SHP77 (cell line): ENCODE data around the gene GLI1.
"Not testable (repeated sequence)": the region's sequence is repeated elsewhere in the genome, so short reads cannot be mapped to it uniquely, and the experiment has no call there.

Experiments
- DNase-seq, 2 experiments: peaks; one replicate each; lab custom pipeline; 2025; lab: John Stamatoyannopoulos, UW

Gene GLI1

GRCh38 chr12:57459750-57460467 lies at the start of gene GLI1:
Gene GLI1 (plus strand): TSS chr12:57459785. CDS start chr12:57463692, 3,907 bp downstream.
- no peak for DNase-seq

- DNase-seq = no peak
Measured at GRCh38 chr12:57410534-57410933, 49.1 kb upstream of the GLI1 start.

- not testable (repeated sequence) for DNase-seq
Measured at GRCh38 chr12:57414160-57414559, 45.4 kb upstream of the GLI1 start.

GRCh38 chr12:57415088-57415487 lies 44.5 kb upstream of the GLI1 start:
- DNase-seq = no peak

- DNase-seq = no peak
Measured at GRCh38 chr12:57416039-57416996, 43.3 kb upstream of the GLI1 start.

GRCh38 chr12:57418255-57418654 lies 41.3 kb upstream of the GLI1 start:
- DNase-seq = no peak

GRCh38 chr12:57419495-57419894 lies 40.1 kb upstream of the GLI1 start:
- no peak for DNase-seq

GRCh38 chr12:57420482-57420881 lies 39.1 kb upstream of the GLI1 start:
- DNase-seq = no peak

GRCh38 chr12:57426948-57427347 lies 32.6 kb upstream of the GLI1 start:
- DNase-seq = not testable (repeated sequence)

GRCh38 chr12:57428965-57429364 lies 30.6 kb upstream of the GLI1 start:
- DNase-seq = no peak

GRCh38 chr12:57429473-57430111 lies 30.0 kb upstream of the GLI1 start:
- DNase-seq = no peak

- peak in 1 of 2 experiments; percentile 73 for DNase-seq
Measured at GRCh38 chr12:57430112-57430930, 29.3 kb upstream of the GLI1 start.

- peak; percentile 90 to 95 for DNase-seq
Measured at GRCh38 chr12:57430931-57431566, 28.5 kb upstream of the GLI1 start, which contains the start of gene R3HDM2. Gene R3HDM2 (minus strand): TSS chr12:57431043. CDS start chr12:57310428, 120,615 bp downstream.

GRCh38 chr12:57431654-57432188 lies 27.9 kb upstream of the GLI1 start:
- no peak for DNase-seq

- no peak for DNase-seq
Measured at GRCh38 chr12:57433370-57433769, 26.2 kb upstream of the GLI1 start.

- no peak for DNase-seq
Measured at GRCh38 chr12:57434517-57435223, 24.9 kb upstream of the GLI1 start, which contains the start of gene INHBC. Gene INHBC (plus strand): TSS chr12:57434784. CDS start chr12:57434887, 103 bp downstream.

GRCh38 chr12:57435293-57435692 lies 24.3 kb upstream of the GLI1 start:
- DNase-seq = no peak

- DNase-seq = no peak
Measured at GRCh38 chr12:57438400-57438799, 21.2 kb upstream of the GLI1 start.

GRCh38 chr12:57439762-57440266 lies 19.8 kb upstream of the GLI1 start:
- no peak for DNase-seq

GRCh38 chr12:57441393-57441792 lies 18.2 kb upstream of the GLI1 start:
- DNase-seq = not testable (repeated sequence)
